ENCODE results near the gene CAMTA1.

The CAMTA1 gene

GRCh38 chr1:6783936-6784559 is 1.2 kb upstream of the CAMTA1 start:
- CTCF ChIA-PET = interaction anchor here (0.6 to 1.3 kb wide), 2 partner anchors 64 to 109 kb away, joined by 3 to 7 read pairs; no protein-coding TSS in a partner anchor
- Histone ChIP-seq H3K9me3 (ENCODE audit: control insufficient read depth, insufficient read depth, low read depth, low read length) (no peaks in the 10 kb centered on the region), H3K4me3 (ENCODE audit: low read depth, low read length) (peak overlapping the region; percentile 77), H3K27ac (ENCODE audit: extremely low read depth, low read depth, low read length) (peak overlapping the region; percentile 92), H3K36me3 (ENCODE audit: control insufficient read depth in 2 of 2, insufficient read depth in 1 of 2, low read length in 2 of 2) (peaks cover 0 to 10% of the 10 kb centered on the region in 2 experiments; a peak in 1 of 3 replicates), H3K4me1 (ENCODE audit: control insufficient read depth, insufficient read depth, low read length) (no peaks in the 10 kb centered on the region)
- POLR2A ChIA-PET = interaction anchor here (0.8 to 2.2 kb wide), 10 partner anchors 13 to 286 kb away, joined by 3 to 9 read pairs (median 4); partner anchors contain the start of gene DNAJC11
- TF ChIP-seq FEZF1 (tag by site-specific recombination; IDR thresholded peaks at IDR 0.05) (no peak), ZNF175 (tag by site-specific recombination; IDR thresholded peaks at IDR 0.05) (no peak), ZNF521 (tag by site-specific recombination; IDR thresholded peaks at IDR 0.05) (no peak), ZNF335 (tag by site-specific recombination; conservative IDR thresholded peaks at IDR 0.05) (peak; percentile 74), ZBTB26 (tag by site-specific recombination; optimal IDR thresholded peaks at IDR 0.05) (peak; percentile 86), ZIC2 (tag by site-specific recombination; IDR thresholded peaks at IDR 0.05) (peak; percentile 29), ZNF24 (tag by site-specific recombination; IDR thresholded peaks at IDR 0.05) (peak; percentile 50; the same call in 1 of the 2 replicates), ZEB2 (tag by site-specific recombination; IDR thresholded peaks at IDR 0.05) (peak; percentile 72; the same call in 1 of the 2 replicates), KLF8 (tag by site-specific recombination; IDR thresholded peaks at IDR 0.05) (no peak; the same call in 1 of the 2 replicates), ZBTB20 (tag by site-specific recombination; IDR thresholded peaks at IDR 0.05) (peak; percentile 99), ZNF112 (tag by site-specific recombination; IDR thresholded peaks at IDR 0.05) (no peak), ZNF366 (tag by site-specific recombination; conservative IDR thresholded peaks at IDR 0.05) (0 out of 2 replicates have a peak, but pooled peaks have one; percentile 23), HIC1 (tag by site-specific recombination; IDR thresholded peaks at IDR 0.05) (0 out of 2 replicates have a peak, but pooled peaks have one; percentile 61), ZXDB (tag by site-specific recombination; IDR thresholded peaks at IDR 0.05) (0 out of 2 replicates have a peak, but pooled peaks have one; percentile 48), ZNF2 (tag by site-specific recombination; IDR thresholded peaks at IDR 0.05) (peak; percentile 60; the same call in 1 of the 2 replicates), ZNF501 (tag by site-specific recombination; IDR thresholded peaks at IDR 0.05) (peak; percentile 36; the same call in 1 of the 2 replicates), TCF7L2 (IDR thresholded peaks at IDR 0.05; ENCODE audit: borderline replicate concordance, low read depth, low read length) (no peak), ZNF449 (tag by site-specific recombination; IDR thresholded peaks at IDR 0.05) (peak; percentile 27; the same call in 1 of the 2 replicates), ZNF600 (tag by site-specific recombination; IDR thresholded peaks at IDR 0.05) (peak; percentile 63; the same call in 1 of the 2 replicates), ZBTB48 (tag by site-specific recombination; IDR thresholded peaks at IDR 0.05) (0 out of 2 replicates have a peak, but pooled peaks have one; percentile 22), GLIS1 (tag by site-specific recombination; IDR thresholded peaks at IDR 0.05) (peak; percentile 4; the same call in 1 of the 2 replicates), PRDM1 (tag by site-specific recombination; IDR thresholded peaks at IDR 0.05) (peak; percentile 55), ZBTB8A (tag by site-specific recombination; IDR thresholded peaks at IDR 0.05) (peak; percentile 91; the same call in 1 of the 2 replicates), ZNF561 (tag by site-specific recombination; IDR thresholded peaks at IDR 0.05; ENCODE audit: borderline replicate concordance) (peak; percentile 85; the same call in 1 of the 2 replicates), ZFP37 (tag by site-specific recombination; IDR thresholded peaks at IDR 0.05) (peak; percentile 28; the same call in 1 of the 2 replicates), ZNF664 (tag by site-specific recombination; IDR thresholded peaks at IDR 0.05) (no peak), ZNF529 (tag by site-specific recombination; IDR thresholded peaks at IDR 0.05; ENCODE audit: insufficient replicate concordance) (no peak), SP7 (tag by site-specific recombination; IDR thresholded peaks at IDR 0.05) (peak; percentile 63), KLF10 (tag by site-specific recombination; IDR thresholded peaks at IDR 0.05) (no peak; the same call in 1 of the 2 replicates), ZNF324 (tag by site-specific recombination; IDR thresholded peaks at IDR 0.05) (0 out of 2 replicates have a peak, but pooled peaks have one; percentile 28), PATZ1 (tag by site-specific recombination; IDR thresholded peaks at IDR 0.05) (no peak)

All from HEK293 (cell line).